ENCODE measurements around the gene ATP8A1.

DNA sequence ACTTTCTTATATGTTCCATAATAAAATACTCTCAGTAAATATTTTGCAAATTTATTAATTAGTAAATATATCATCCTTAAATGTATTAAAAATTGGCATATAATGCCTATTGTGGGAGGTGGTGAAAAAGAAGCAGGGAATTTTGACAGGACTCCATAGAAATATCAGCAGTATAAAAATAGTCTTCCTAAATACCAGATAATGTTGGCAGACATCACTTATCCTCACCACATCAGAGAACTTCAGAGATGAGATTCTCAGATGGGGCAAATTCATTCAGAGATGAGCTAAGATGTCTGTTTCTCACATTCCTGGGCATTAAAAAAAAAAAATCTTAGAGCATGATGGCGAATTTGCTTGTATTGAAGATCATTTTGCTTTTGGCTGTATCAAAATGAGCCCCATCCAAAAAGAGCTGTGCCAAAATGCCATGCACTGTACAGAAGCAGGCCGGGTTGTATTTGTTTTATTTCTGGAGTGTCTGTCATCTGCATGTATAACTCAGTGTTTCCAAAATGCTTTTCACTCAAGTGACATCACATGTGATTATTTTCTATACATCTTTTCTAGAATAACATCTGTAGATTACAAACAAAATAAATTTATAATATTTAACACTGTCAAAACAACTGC, 41.7 kb downstream of the ATP8A1 start:
- TF ChIP-seq, protein P1, sequence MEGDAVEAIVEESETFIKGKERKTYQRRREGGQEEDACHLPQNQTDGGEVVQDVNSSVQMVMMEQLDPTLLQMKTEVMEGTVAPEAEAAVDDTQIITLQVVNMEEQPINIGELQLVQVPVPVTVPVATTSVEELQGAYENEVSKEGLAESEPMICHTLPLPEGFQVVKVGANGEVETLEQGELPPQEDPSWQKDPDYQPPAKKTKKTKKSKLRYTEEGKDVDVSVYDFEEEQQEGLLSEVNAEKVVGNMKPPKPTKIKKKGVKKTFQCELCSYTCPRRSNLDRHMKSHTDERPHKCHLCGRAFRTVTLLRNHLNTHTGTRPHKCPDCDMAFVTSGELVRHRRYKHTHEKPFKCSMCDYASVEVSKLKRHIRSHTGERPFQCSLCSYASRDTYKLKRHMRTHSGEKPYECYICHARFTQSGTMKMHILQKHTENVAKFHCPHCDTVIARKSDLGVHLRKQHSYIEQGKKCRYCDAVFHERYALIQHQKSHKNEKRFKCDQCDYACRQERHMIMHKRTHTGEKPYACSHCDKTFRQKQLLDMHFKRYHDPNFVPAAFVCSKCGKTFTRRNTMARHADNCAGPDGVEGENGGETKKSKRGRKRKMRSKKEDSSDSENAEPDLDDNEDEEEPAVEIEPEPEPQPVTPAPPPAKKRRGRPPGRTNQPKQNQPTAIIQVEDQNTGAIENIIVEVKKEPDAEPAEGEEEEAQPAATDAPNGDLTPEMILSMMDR (IDR thresholded peaks at IDR 0.05), result no peak
- TF ChIP-seq POLR2A (IDR thresholded peaks at IDR 0.05), result no peak

Data from right lobe of liver (tissue), 4 donors.